ENCODE results near the gene DPH7.
"Not testable (repeated sequence)": the region's sequence is repeated elsewhere in the genome, so short reads cannot be mapped to it uniquely, and the experiment has no call there.

DNA sequence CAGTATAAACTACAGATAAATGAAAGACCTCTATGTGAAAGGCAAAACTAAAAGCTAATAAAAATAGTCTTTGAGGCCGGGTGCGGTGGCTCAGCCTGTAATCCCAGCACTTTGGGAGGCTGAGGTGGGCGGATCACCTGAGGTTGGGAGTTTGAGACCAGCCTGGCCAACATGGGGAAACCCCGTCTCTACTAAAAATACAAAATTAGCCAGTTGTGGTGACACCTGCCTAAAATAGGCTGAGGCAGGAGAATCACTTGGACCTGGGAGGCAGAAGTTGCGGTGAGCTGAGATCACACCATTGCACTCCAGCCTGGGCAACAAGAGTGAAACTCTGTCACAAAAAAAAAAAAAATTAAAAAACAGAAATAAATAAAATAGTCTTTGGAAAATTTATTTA, 65.6 kb downstream of the DPH7 start:
- TF ChIP-seq, protein P1, sequence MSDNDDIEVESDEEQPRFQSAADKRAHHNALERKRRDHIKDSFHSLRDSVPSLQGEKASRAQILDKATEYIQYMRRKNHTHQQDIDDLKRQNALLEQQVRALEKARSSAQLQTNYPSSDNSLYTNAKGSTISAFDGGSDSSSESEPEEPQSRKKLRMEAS (CRISPR knock-in tag; IDR thresholded peaks at IDR 0.05) = not testable (repeated sequence)
- TF ChIP-seq ZNF416 (CRISPR knock-in tag; IDR thresholded peaks at IDR 0.05); JUN (CRISPR knock-in tag; IDR thresholded peaks at IDR 0.05); ESRRA (CRISPR knock-in tag; IDR thresholded peaks at IDR 0.05; ENCODE audit: borderline replicate concordance); ZNF138 (CRISPR knock-in tag; conservative IDR thresholded peaks at IDR 0.05); NFYB (CRISPR knock-in tag; conservative IDR thresholded peaks at IDR 0.05; ENCODE audit: low read depth); SMAD4 (CRISPR knock-in tag; IDR thresholded peaks at IDR 0.05); PRRX2 (CRISPR knock-in tag; IDR thresholded peaks at IDR 0.05); SP1 (CRISPR knock-in tag; conservative IDR thresholded peaks at IDR 0.05); ZBTB21 (CRISPR knock-in tag; IDR thresholded peaks at IDR 0.05; ENCODE audit: borderline replicate concordance): not testable (repeated sequence)
- TF ChIP-seq, protein P2, sequence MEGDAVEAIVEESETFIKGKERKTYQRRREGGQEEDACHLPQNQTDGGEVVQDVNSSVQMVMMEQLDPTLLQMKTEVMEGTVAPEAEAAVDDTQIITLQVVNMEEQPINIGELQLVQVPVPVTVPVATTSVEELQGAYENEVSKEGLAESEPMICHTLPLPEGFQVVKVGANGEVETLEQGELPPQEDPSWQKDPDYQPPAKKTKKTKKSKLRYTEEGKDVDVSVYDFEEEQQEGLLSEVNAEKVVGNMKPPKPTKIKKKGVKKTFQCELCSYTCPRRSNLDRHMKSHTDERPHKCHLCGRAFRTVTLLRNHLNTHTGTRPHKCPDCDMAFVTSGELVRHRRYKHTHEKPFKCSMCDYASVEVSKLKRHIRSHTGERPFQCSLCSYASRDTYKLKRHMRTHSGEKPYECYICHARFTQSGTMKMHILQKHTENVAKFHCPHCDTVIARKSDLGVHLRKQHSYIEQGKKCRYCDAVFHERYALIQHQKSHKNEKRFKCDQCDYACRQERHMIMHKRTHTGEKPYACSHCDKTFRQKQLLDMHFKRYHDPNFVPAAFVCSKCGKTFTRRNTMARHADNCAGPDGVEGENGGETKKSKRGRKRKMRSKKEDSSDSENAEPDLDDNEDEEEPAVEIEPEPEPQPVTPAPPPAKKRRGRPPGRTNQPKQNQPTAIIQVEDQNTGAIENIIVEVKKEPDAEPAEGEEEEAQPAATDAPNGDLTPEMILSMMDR (IDR thresholded peaks at IDR 0.05) = not testable (repeated sequence)
- TF ChIP-seq, protein P3, sequence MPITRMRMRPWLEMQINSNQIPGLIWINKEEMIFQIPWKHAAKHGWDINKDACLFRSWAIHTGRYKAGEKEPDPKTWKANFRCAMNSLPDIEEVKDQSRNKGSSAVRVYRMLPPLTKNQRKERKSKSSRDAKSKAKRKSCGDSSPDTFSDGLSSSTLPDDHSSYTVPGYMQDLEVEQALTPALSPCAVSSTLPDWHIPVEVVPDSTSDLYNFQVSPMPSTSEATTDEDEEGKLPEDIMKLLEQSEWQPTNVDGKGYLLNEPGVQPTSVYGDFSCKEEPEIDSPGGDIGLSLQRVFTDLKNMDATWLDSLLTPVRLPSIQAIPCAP (CRISPR knock-in tag; IDR thresholded peaks at IDR 0.05) = not testable (repeated sequence)
- TF ChIP-seq, protein P4, sequence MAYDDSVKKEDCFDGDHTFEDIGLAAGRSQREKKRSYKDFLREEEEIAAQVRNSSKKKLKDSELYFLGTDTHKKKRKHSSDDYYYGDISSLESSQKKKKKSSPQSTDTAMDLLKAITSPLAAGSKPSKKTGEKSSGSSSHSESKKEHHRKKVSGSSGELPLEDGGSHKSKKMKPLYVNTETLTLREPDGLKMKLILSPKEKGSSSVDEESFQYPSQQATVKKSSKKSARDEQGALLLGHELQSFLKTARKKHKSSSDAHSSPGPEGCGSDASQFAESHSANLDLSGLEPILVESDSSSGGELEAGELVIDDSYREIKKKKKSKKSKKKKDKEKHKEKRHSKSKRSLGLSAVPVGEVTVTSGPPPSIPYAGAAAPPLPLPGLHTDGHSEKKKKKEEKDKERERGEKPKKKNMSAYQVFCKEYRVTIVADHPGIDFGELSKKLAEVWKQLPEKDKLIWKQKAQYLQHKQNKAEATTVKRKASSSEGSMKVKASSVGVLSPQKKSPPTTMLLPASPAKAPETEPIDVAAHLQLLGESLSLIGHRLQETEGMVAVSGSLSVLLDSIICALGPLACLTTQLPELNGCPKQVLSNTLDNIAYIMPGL (CRISPR knock-in tag; IDR thresholded peaks at IDR 0.05) = not testable (repeated sequence)
- TF ChIP-seq, protein P5, sequence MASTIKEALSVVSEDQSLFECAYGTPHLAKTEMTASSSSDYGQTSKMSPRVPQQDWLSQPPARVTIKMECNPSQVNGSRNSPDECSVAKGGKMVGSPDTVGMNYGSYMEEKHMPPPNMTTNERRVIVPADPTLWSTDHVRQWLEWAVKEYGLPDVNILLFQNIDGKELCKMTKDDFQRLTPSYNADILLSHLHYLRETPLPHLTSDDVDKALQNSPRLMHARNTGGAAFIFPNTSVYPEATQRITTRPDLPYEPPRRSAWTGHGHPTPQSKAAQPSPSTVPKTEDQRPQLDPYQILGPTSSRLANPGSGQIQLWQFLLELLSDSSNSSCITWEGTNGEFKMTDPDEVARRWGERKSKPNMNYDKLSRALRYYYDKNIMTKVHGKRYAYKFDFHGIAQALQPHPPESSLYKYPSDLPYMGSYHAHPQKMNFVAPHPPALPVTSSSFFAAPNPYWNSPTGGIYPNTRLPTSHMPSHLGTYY (CRISPR knock-in tag; IDR thresholded peaks at IDR 0.05) = not testable (repeated sequence)
